WTC11 (cell line): ENCODE data around the gene CCDC30. TPM values are rescaled to one million over a fixed set of nuclear protein-coding genes. Genes with fewer than 3 reads are reported as not detected.

ENCODE experiments used
- ATAC-seq: fragments of 200-7000 bp; cut with Tn5 transposase; 2 replicates; pipeline ENCODE4 v1.10.0; 2021; ENCODE audit warnings: mild to moderate bottlenecking, moderate library complexity
- CTCF ChIA-PET: fragments of 300-600 bp; sonication (Branson Sonifier 250); formaldehyde crosslinking; loops from one replicate; lab custom pipeline; 2021; ENCODE audit warnings: antibody characterized with exemption; lab: Charles Lee
- POLR2A ChIA-PET: fragments of 350-600 bp; sonication (Branson Sonifier 250); formaldehyde crosslinking; loops from one replicate; lab custom pipeline; 2021; ENCODE audit warnings: antibody characterized with exemption; lab: Charles Lee
- DNase-seq: peaks from one replicate; pipeline ENCODE4 v3.0.0; 2021; ENCODE audit warnings: low spot score
- H3K27ac Mint-ChIP-seq: 2 replicates; pipeline ENCODE4 v1.8.0; 2021; ENCODE audit warnings: mixed read lengths
- H3K27me3 Mint-ChIP-seq: 2 replicates; pipeline ENCODE4 v1.8.0; 2021; ENCODE audit warnings: low read depth, mild to moderate bottlenecking, moderate library complexity, mixed read lengths
- H3K36me3 Mint-ChIP-seq: 2 replicates; pipeline ENCODE4 v1.8.0; 2021; ENCODE audit warnings: mixed read lengths
- H3K4me1 Mint-ChIP-seq: 2 replicates; pipeline ENCODE4 v1.8.0; 2022; ENCODE audit warnings: mixed read lengths
- H3K4me3 Mint-ChIP-seq: 2 replicates; pipeline ENCODE4 v1.8.0; 2021; ENCODE audit warnings: mild to moderate bottlenecking, moderate library complexity, mixed read lengths
- H3K9me3 Mint-ChIP-seq: 2 replicates; pipeline ENCODE4 v1.8.0; 2021; ENCODE audit warnings: mixed read lengths
- AR ChIP-seq: fragments of 250-450 bp; sonication (Bioruptor Pico); IDR thresholded peaks from 2 replicates; pipeline ENCODE4 v1.9.0; 2021; ENCODE audit warnings: mild to moderate bottlenecking
- ATF1 ChIP-seq: sonication (generic); formaldehyde crosslinking; IDR thresholded peaks from 2 replicates; pipeline ENCODE4 v1.8.1; 2023; ENCODE audit warnings: mild to moderate bottlenecking, moderate library complexity, missing genetic modification reagents
- E2F1 ChIP-seq: sonication (generic); formaldehyde crosslinking; IDR thresholded peaks from 2 replicates; pipeline ENCODE4 v1.8.0; 2022; ENCODE audit warnings: mild to moderate bottlenecking, missing genetic modification reagents
- E2F4 ChIP-seq: sonication (generic); formaldehyde crosslinking; IDR thresholded peaks from 2 replicates; pipeline ENCODE4 v1.8.1; 2022; ENCODE audit warnings: low read depth, mild to moderate bottlenecking, moderate library complexity, missing genetic modification reagents, borderline replicate concordance
- E2F5 ChIP-seq: sonication (generic); formaldehyde crosslinking; IDR thresholded peaks from 2 replicates; pipeline ENCODE4 v1.8.1; 2022; ENCODE audit warnings: mild to moderate bottlenecking, moderate library complexity, missing genetic modification reagents
- FOXJ3 ChIP-seq: sonication (generic); formaldehyde crosslinking; IDR thresholded peaks from 2 replicates; pipeline ENCODE4 v1.9.0; 2021; ENCODE audit warnings: missing genetic modification reagents, mild to moderate bottlenecking, borderline replicate concordance
- JAZF1 ChIP-seq: fragments of 250-450 bp; sonication (Bioruptor Pico); IDR thresholded peaks from 2 replicates; pipeline ENCODE4 v1.9.0; 2021; ENCODE audit warnings: moderate library complexity, mild to moderate bottlenecking, inconsistent platforms
- NR2C2 ChIP-seq: sonication (generic); formaldehyde crosslinking; IDR thresholded peaks from 2 replicates; pipeline ENCODE4 v1.8.0; 2022; ENCODE audit warnings: mild to moderate bottlenecking, missing genetic modification reagents
- OVOL2 ChIP-seq: fragments of 250-450 bp; sonication (Bioruptor Pico); IDR thresholded peaks from 2 replicates; pipeline ENCODE4 v1.9.0; 2021; ENCODE audit warnings: mild to moderate bottlenecking, borderline replicate concordance
- SMAD4 ChIP-seq: sonication (generic); formaldehyde crosslinking; IDR thresholded peaks from 2 replicates; pipeline ENCODE4 v1.8.0; 2022; ENCODE audit warnings: mild to moderate bottlenecking, missing genetic modification reagents
- SOX15 ChIP-seq: fragments of 250-450 bp; sonication (Bioruptor Pico); IDR thresholded peaks from 2 replicates; pipeline ENCODE4 v1.9.0; 2021; ENCODE audit warnings: mild to moderate bottlenecking
- TEAD1 ChIP-seq: sonication (generic); formaldehyde crosslinking; IDR thresholded peaks from 2 replicates; pipeline ENCODE4 v1.8.0; 2022; ENCODE audit warnings: mild to moderate bottlenecking, missing genetic modification reagents
- TEAD4 ChIP-seq: sonication (generic); formaldehyde crosslinking; IDR thresholded peaks from 2 replicates; pipeline ENCODE4 v1.8.0; 2022; ENCODE audit warnings: mild to moderate bottlenecking, missing genetic modification reagents
- TP53 ChIP-seq: sonication (generic); formaldehyde crosslinking; IDR thresholded peaks from 2 replicates; pipeline ENCODE4 v1.8.1; 2023; ENCODE audit warnings: mild to moderate bottlenecking, missing genetic modification reagents
- ZNF219 ChIP-seq: sonication (generic); formaldehyde crosslinking; IDR thresholded peaks from 2 replicates; pipeline ENCODE4 v1.8.0; 2023; ENCODE audit warnings: missing genetic modification reagents, mild to moderate bottlenecking, borderline replicate concordance
- total RNA-seq: library from RNA; stranded (reverse); gene quantifications from 3 replicates; pipeline ENCODE4 v1.2.3, GENCODE V29; 2021
- TF ChIP-seq, protein P1 (sequence below): sonication (generic); formaldehyde crosslinking; conservative IDR thresholded peaks from 2 replicates; pipeline ENCODE4 v1.8.1; 2023; ENCODE audit warnings: mild to moderate bottlenecking, low read depth, missing genetic modification reagents, moderate library complexity
- TF ChIP-seq, protein P2 (sequence below): sonication (generic); formaldehyde crosslinking; IDR thresholded peaks from 2 replicates; pipeline ENCODE4 v1.8.1; 2023; ENCODE audit warnings: mild to moderate bottlenecking, missing genetic modification reagents, moderate library complexity
- TF ChIP-seq, protein P3 (sequence below): sonication (generic); formaldehyde crosslinking; IDR thresholded peaks from 2 replicates; pipeline ENCODE4 v1.8.1; 2023; ENCODE audit warnings: mild to moderate bottlenecking, moderate library complexity, missing genetic modification reagents
- TF ChIP-seq, protein P4 (sequence below): sonication (generic); formaldehyde crosslinking; IDR thresholded peaks from 2 replicates; pipeline ENCODE4 v1.8.0; 2022; ENCODE audit warnings: mild to moderate bottlenecking, missing genetic modification reagents
- TF ChIP-seq, protein P5 (sequence below): sonication (generic); formaldehyde crosslinking; IDR thresholded peaks from 2 replicates; pipeline ENCODE4 v1.8.0; 2022; ENCODE audit warnings: mild to moderate bottlenecking, missing genetic modification reagents

The CCDC30 gene
- total RNA-seq, 1 experiment from 2014 or later, result 0.92 TPM

- CTCF ChIA-PET, result no interaction called here
- Mint-ChIP-seq H3K4me3 (no peak overlapping the region), H3K9me3 (peaks cover 9% of the 10 kb centered on the region), H3K27ac (peak overlapping the region; percentile 21), H3K27me3 (no peaks in the 10 kb centered on the region), H3K36me3 (peaks cover 3% of the 10 kb centered on the region), H3K4me1 (peaks cover 8% of the 10 kb centered on the region)
- POLR2A ChIA-PET, result no interaction called here
- TF ChIP-seq FOXJ3 (CRISPR knock-in tag), result no peak
- TF ChIP-seq, protein P1, sequence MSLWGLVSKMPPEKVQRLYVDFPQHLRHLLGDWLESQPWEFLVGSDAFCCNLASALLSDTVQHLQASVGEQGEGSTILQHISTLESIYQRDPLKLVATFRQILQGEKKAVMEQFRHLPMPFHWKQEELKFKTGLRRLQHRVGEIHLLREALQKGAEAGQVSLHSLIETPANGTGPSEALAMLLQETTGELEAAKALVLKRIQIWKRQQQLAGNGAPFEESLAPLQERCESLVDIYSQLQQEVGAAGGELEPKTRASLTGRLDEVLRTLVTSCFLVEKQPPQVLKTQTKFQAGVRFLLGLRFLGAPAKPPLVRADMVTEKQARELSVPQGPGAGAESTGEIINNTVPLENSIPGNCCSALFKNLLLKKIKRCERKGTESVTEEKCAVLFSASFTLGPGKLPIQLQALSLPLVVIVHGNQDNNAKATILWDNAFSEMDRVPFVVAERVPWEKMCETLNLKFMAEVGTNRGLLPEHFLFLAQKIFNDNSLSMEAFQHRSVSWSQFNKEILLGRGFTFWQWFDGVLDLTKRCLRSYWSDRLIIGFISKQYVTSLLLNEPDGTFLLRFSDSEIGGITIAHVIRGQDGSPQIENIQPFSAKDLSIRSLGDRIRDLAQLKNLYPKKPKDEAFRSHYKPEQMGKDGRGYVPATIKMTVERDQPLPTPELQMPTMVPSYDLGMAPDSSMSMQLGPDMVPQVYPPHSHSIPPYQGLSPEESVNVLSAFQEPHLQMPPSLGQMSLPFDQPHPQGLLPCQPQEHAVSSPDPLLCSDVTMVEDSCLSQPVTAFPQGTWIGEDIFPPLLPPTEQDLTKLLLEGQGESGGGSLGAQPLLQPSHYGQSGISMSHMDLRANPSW, result no peak
- no peak for TF ChIP-seq ATF1 (CRISPR knock-in tag)
- no peak for TF ChIP-seq NR2C2 (CRISPR knock-in tag)
- TF ChIP-seq E2F5 (CRISPR knock-in tag), result no peak
- no peak for TF ChIP-seq TP53 (CRISPR knock-in tag)
- TF ChIP-seq SOX15 (CRISPR knock-in tag), result no peak
- TF ChIP-seq, protein P2, sequence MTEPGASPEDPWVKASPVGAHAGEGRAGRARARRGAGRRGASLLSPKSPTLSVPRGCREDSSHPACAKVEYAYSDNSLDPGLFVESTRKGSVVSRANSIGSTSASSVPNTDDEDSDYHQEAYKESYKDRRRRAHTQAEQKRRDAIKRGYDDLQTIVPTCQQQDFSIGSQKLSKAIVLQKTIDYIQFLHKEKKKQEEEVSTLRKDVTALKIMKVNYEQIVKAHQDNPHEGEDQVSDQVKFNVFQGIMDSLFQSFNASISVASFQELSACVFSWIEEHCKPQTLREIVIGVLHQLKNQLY, result no peak
- TF ChIP-seq TEAD4 (CRISPR knock-in tag), result no peak
- TF ChIP-seq OVOL2 (CRISPR knock-in tag), result no peak
- no peak for TF ChIP-seq TEAD1 (CRISPR knock-in tag)
- TF ChIP-seq, protein P3, sequence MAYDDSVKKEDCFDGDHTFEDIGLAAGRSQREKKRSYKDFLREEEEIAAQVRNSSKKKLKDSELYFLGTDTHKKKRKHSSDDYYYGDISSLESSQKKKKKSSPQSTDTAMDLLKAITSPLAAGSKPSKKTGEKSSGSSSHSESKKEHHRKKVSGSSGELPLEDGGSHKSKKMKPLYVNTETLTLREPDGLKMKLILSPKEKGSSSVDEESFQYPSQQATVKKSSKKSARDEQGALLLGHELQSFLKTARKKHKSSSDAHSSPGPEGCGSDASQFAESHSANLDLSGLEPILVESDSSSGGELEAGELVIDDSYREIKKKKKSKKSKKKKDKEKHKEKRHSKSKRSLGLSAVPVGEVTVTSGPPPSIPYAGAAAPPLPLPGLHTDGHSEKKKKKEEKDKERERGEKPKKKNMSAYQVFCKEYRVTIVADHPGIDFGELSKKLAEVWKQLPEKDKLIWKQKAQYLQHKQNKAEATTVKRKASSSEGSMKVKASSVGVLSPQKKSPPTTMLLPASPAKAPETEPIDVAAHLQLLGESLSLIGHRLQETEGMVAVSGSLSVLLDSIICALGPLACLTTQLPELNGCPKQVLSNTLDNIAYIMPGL (CRISPR knock-in tag), result no peak
- no peak for TF ChIP-seq SMAD4 (CRISPR knock-in tag)
- TF ChIP-seq, protein P4, sequence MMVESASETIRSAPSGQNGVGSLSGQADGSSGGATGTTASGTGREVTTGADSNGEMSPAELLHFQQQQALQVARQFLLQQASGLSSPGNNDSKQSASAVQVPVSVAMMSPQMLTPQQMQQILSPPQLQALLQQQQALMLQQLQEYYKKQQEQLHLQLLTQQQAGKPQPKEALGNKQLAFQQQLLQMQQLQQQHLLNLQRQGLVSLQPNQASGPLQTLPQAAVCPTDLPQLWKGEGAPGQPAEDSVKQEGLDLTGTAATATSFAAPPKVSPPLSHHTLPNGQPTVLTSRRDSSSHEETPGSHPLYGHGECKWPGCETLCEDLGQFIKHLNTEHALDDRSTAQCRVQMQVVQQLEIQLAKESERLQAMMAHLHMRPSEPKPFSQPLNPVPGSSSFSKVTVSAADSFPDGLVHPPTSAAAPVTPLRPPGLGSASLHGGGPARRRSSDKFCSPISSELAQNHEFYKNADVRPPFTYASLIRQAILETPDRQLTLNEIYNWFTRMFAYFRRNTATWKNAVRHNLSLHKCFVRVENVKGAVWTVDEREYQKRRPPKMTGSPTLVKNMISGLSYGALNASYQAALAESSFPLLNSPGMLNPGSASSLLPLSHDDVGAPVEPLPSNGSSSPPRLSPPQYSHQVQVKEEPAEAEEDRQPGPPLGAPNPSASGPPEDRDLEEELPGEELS (CRISPR knock-in tag), result no peak
- no peak for TF ChIP-seq ZNF219
- no peak for TF ChIP-seq JAZF1
- peak; percentile 65 for ATAC-seq
- DNase-seq, result no peak
These were observed 70.2 kb downstream of the CCDC30 start for GRCh38 chr1:42533101-42533863.

DNA sequence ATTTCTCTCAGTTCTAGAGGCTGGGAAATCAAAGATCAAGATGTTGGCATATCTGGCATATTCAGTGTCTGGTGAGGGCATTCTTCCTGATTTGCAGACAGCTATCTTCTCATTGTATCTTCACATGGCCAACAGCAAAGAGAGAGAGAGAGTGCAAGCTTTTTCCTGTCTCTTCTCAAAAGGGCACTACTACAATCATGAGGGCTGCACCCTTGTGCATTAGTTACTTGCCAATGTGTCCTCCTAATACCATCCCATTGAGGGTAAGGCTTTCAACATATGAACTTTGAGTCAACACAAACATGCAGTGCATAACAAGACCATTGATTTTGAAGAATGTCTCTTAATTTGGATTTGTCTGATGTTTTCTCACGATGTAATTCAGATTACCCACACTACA, 78.0 kb downstream of the CCDC30 start:
- Mint-ChIP-seq H3K4me3 (no peak overlapping the region), H3K9me3 (peaks cover 5% of the 10 kb centered on the region), H3K36me3 (no peaks in the 10 kb centered on the region), H3K4me1 (no peaks in the 10 kb centered on the region), H3K27me3 (no peaks in the 10 kb centered on the region), H3K27ac (no peak overlapping the region)
- POLR2A ChIA-PET, result interaction anchor here (0.6 kb wide), 1 partner anchor 339 kb away, joined by 6 read pairs; no protein-coding TSS in a partner anchor
- ATAC-seq (no peak), DNase-seq (no peak)
- CTCF ChIA-PET, result no interaction called here
- TF ChIP-seq E2F1 (CRISPR knock-in tag) (no peak), AR (CRISPR knock-in tag) (no peak), E2F4 (CRISPR knock-in tag) (no peak)
- TF ChIP-seq, protein P5, sequence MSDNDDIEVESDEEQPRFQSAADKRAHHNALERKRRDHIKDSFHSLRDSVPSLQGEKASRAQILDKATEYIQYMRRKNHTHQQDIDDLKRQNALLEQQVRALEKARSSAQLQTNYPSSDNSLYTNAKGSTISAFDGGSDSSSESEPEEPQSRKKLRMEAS, result no peak
